HG02852 (cell line): ENCODE data around the gene CDH4.

Experiments used
- ATAC-seq: cut with Tn5 transposase; IDR thresholded peaks from one replicate; pipeline ENCODE4 v1.9.1; 2021; ENCODE audit warnings: mild to moderate bottlenecking, moderate library complexity; ENCODE audit not compliant: unreplicated experiment

The CDH4 gene

GRCh38 chr20:61251529-61252393, at the start of gene CDH4:
TSS of gene CDH4 (plus strand) at chr20:61252261.
- ATAC-seq, result no peak

GRCh38 chr20:61203320-61203719, 48.7 kb upstream of the CDH4 start:
- no peak for ATAC-seq

GRCh38 chr20:61204206-61204605, 47.9 kb upstream of the CDH4 start:
- no peak for ATAC-seq

GRCh38 chr20:61205769-61206168, 46.3 kb upstream of the CDH4 start:
- no peak for ATAC-seq

GRCh38 chr20:61210862-61211261, 41.2 kb upstream of the CDH4 start:
- no peak for ATAC-seq

- no peak for ATAC-seq
These were observed 34.2 kb upstream of the CDH4 start for GRCh38 chr20:61217848-61218247.

- ATAC-seq, result no peak
These were observed 33.0 kb upstream of the CDH4 start for GRCh38 chr20:61219021-61219431.

- ATAC-seq, result no peak
These were observed 31.9 kb upstream of the CDH4 start for GRCh38 chr20:61220131-61220530.

- ATAC-seq, result no peak
These were observed 31.3 kb upstream of the CDH4 start for GRCh38 chr20:61220626-61221325.

- no peak for ATAC-seq
These were observed 29.4 kb upstream of the CDH4 start for GRCh38 chr20:61222699-61223098.

GRCh38 chr20:61223121-61223520, 28.9 kb upstream of the CDH4 start:
- ATAC-seq, result no peak

GRCh38 chr20:61230166-61230565, 21.9 kb upstream of the CDH4 start:
- ATAC-seq, result no peak

GRCh38 chr20:61233590-61233989, 18.5 kb upstream of the CDH4 start:
- no peak for ATAC-seq

GRCh38 chr20:61234224-61234890, 17.7 kb upstream of the CDH4 start:
- no peak for ATAC-seq

GRCh38 chr20:61236713-61237112, 15.3 kb upstream of the CDH4 start:
- ATAC-seq, result no peak

- ATAC-seq, result no peak
These were observed 13.2 kb upstream of the CDH4 start for GRCh38 chr20:61238813-61239212.

GRCh38 chr20:61240814-61241213, 11.2 kb upstream of the CDH4 start:
- ATAC-seq, result no peak

GRCh38 chr20:61244213-61244612, 7.8 kb upstream of the CDH4 start:
- ATAC-seq, result no peak

- ATAC-seq, result no peak
These were observed 5.8 kb upstream of the CDH4 start for GRCh38 chr20:61246269-61246668.

- no peak for ATAC-seq
These were observed 2.4 kb upstream of the CDH4 start for GRCh38 chr20:61249626-61250025.

- ATAC-seq, result no peak
These were observed 671 bp downstream of the CDH4 start for GRCh38 chr20:61252601-61253263.
